ENCODE results near the gene ENOSF1.

DNA sequence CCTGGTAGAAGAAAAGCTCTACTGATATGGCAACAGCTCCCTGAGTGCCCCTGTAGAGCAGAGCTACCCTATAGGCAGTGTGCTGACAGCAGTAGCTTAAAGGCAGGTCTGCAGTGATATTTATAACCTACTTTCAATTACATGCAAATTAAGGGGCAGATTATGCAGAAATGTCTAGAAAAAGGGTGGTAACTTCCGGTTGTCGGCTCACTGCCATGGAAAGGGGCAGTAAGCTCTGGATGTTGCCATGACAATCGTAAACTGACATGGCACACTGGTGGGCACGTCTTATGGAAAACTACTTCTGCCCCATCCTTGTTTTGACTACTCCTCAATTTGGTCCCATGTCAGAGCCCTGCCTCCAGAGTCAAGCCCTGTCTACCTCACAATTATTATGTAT lies 57.8 kb downstream of the ENOSF1 start:
- TF ChIP-seq, protein P1, sequence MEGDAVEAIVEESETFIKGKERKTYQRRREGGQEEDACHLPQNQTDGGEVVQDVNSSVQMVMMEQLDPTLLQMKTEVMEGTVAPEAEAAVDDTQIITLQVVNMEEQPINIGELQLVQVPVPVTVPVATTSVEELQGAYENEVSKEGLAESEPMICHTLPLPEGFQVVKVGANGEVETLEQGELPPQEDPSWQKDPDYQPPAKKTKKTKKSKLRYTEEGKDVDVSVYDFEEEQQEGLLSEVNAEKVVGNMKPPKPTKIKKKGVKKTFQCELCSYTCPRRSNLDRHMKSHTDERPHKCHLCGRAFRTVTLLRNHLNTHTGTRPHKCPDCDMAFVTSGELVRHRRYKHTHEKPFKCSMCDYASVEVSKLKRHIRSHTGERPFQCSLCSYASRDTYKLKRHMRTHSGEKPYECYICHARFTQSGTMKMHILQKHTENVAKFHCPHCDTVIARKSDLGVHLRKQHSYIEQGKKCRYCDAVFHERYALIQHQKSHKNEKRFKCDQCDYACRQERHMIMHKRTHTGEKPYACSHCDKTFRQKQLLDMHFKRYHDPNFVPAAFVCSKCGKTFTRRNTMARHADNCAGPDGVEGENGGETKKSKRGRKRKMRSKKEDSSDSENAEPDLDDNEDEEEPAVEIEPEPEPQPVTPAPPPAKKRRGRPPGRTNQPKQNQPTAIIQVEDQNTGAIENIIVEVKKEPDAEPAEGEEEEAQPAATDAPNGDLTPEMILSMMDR (conservative IDR thresholded peaks at IDR 0.05; ENCODE audit: low read length): no peak
- TF ChIP-seq EZH2phosphoT487 (IDR thresholded peaks at IDR 0.05; ENCODE audit: borderline replicate concordance): no peak
